Right cardiac atrium (tissue), 5 donors: ENCODE measurements around the gene PITPNB. TPM values are rescaled to one million over a fixed set of nuclear protein-coding genes. Genes with fewer than 3 reads are reported as not detected.

Experiments
- microRNA-seq, 2 donors: library from miRNA; unstranded; fragments of <30 nt; microRNA quantifications; one replicate each; pipeline ENCODE4 v1.2.0, GENCODE V29; 2020 to 2021
- polyA plus RNA-seq: library from polyadenylated mRNA; stranded (reverse); fragments of 200-250 nt; gene quantifications from one replicate; pipeline ENCODE4 v1.2.3, GENCODE V29; 2013
- total RNA-seq, 4 donors: library from RNA; stranded (reverse); fragmentation: NEBNext Ultra II Directional; extraction: Animal tissue kit (Norgen Biotek cat#: 25700); gene quantifications; one replicate each; pipeline ENCODE4 v1.2.1, GENCODE V29; 2021
- donor health status: healthy with polysubstance abuse.
- donor health status: DM: no; HTN: yes; CAD: no.
- donor health status: DM: no; HTN: no; CAD: no.
- donor health status: DM: no; HTN: yes; CAD: no; lungs with severe emphysema.
- donor health status: DM: yes; HTN: yes; CAD: no.

The PITPNB gene
- total and polyA plus RNA-seq, 5 donors, result 24.5 to 92.7 (median 78.1) TPM

Small RNA genes within 50 kb of the gene (microRNA-seq; reads per million reads assigned to microRNA genes)
- 0 reads per million in 2 donors for gene MIR3199-1
- gene MIR3199-2, result 0 reads per million in 2 donors

Other genes with a start within 250 kb of the PITPNB start
- 10 to 100 TPM in 3 of 4 donors, 1 to 10 TPM in 1; 9.6 to 12.2 (median 10.1) TPM for gene MN1, start 117.5 kb downstream of the PITPNB start, total RNA-seq
- gene MN1, start 117.5 kb downstream of the PITPNB start, polyA plus RNA-seq, result 3.8 TPM